GM12878 (cell line): Measurements from ENCODE around the gene ISG15. TPM values are rescaled to one million over a fixed set of nuclear protein-coding genes. Genes with fewer than 3 reads are reported as not detected.

Experiments
- ATAC-seq: fragments of 200-7000 bp; cut with Tn5 transposase; 3 replicates; pipeline ENCODE4 v1.9.1; 2020; ENCODE audit warnings: mild to moderate bottlenecking, moderate library complexity
- BruUV-seq: library from RNA; stranded (reverse); fragments of 400-500 nt; replicated peaks from 2 replicates; lab custom pipeline; 2021; lab: Mats Ljungman, UMichigan
- CTCF ChIA-PET: fragments of 300-600 bp; sonication (Branson Sonifier 250); formaldehyde crosslinking; extraction: SDS; loops from one replicate; lab custom pipeline; 2021; ENCODE audit warnings: inconsistent platforms; lab: Yijun Ruan, JAX
- POLR2A ChIA-PET: fragments of 350-600 bp; formaldehyde crosslinking; extraction: SDS; loops from one replicate; lab custom pipeline; 2021; ENCODE audit warnings: inconsistent platforms; lab: Charles Lee
- RAD21 ChIA-PET: fragments of 300-600 bp; sonication (Branson Sonifier 250); formaldehyde crosslinking; loops from one replicate; lab custom pipeline; 2023; ENCODE audit warnings: antibody characterized with exemption; ENCODE audit not compliant: unreplicated experiment; lab: Charles Lee
- SMC1A ChIA-PET: fragments of 300-600 bp; sonication (Branson Sonifier 250); formaldehyde crosslinking; loops from one replicate; lab custom pipeline; 2023; ENCODE audit not compliant: unreplicated experiment, uncharacterized antibody; lab: Charles Lee
- DNase-seq: peaks from one replicate; pipeline ENCODE4 v3.0.0-alpha.2; 2011; ENCODE audit warnings: low read depth, low spot score
- FAIRE-seq: peaks from 3 replicates; lab custom pipeline; 2011; peaks lifted over from hg19 to GRCh38; lab: Jason Lieb, UNC
- H2AFZ ChIP-seq: 2 replicates; pipeline ENCODE4 v1.6.0; 2011; ENCODE audit warnings: low read depth, low read length, control low read depth; ENCODE audit not compliant: control insufficient read depth
- H3K27ac ChIP-seq: 2 replicates; pipeline ENCODE4 v1.5.1; 2011; ENCODE audit warnings: control low read depth; ENCODE audit not compliant: control insufficient read depth, insufficient read depth
- H3K27me3 ChIP-seq, 2 experiments: replicated peaks in 1 of 2; 2 replicates each; pipeline versions ENCODE4 v1.6.0 to v1.6.1; 2011; ENCODE audit warnings: low read length in 1 of 2; ENCODE audit not compliant: control insufficient read depth in 2 of 2, insufficient read depth in 2 of 2
- H3K36me3 ChIP-seq, 2 experiments: 2 replicates each; pipeline ENCODE4 v1.5.1; 2011; ENCODE audit warnings: low read length in 1 of 2; ENCODE audit not compliant: control insufficient read depth in 2 of 2, insufficient read depth in 2 of 2
- H3K4me1 ChIP-seq: 2 replicates; pipeline ENCODE4 v1.6.1; 2011; ENCODE audit warnings: mild to moderate bottlenecking, low read length, moderate library complexity, mixed read lengths; ENCODE audit not compliant: control insufficient read depth, insufficient read depth
- H3K4me2 ChIP-seq: 2 replicates; pipeline ENCODE4 v1.6.0; 2011; ENCODE audit warnings: control low read depth; ENCODE audit not compliant: control insufficient read depth, insufficient read depth
- H3K4me3 ChIP-seq: fragments of 200-600 bp; sonication (generic); 2 replicates; pipeline ENCODE4 v1.5.1; 2016
- H3K79me2 ChIP-seq: 2 replicates; pipeline ENCODE4 v1.6.0; 2011; ENCODE audit warnings: low read length; ENCODE audit not compliant: control insufficient read depth, insufficient read depth
- H3K9ac ChIP-seq: 2 replicates; pipeline ENCODE4 v1.8.0; 2011; ENCODE audit warnings: low read length, control low read depth, mixed read lengths; ENCODE audit not compliant: control insufficient read depth, insufficient read depth
- H3K9me3 ChIP-seq: replicated peaks from 3 replicates; pipeline ENCODE4 v1.5.1; 2011; ENCODE audit warnings: mild to moderate bottlenecking, low read length; ENCODE audit not compliant: control insufficient read depth, insufficient read depth
- H4K20me1 ChIP-seq: 2 replicates; pipeline ENCODE4 v1.6.0; 2011; ENCODE audit not compliant: control insufficient read depth, insufficient read depth
- ASH2L ChIP-seq: fragments of 300-600, 200-600 bp; sonication (generic); IDR thresholded peaks from 2 replicates; pipeline ENCODE4 v1.6.1; 2017; ENCODE audit warnings: low read depth, mild to moderate bottlenecking, borderline replicate concordance
- CHD2 ChIP-seq: IDR thresholded peaks from 2 replicates; pipeline ENCODE4 v1.6.1; 2011; ENCODE audit warnings: low read depth, low read length, improper control_type of control experiment, borderline replicate concordance
- EZH2 ChIP-seq: IDR thresholded peaks from 2 replicates; pipeline ENCODE4 v1.6.1; 2012; ENCODE audit warnings: low read depth, mild to moderate bottlenecking, control low read depth, inconsistent platforms, low read length, borderline replicate concordance; ENCODE audit not compliant: control insufficient read depth
- JUNB ChIP-seq: IDR thresholded peaks from 2 replicates; pipeline ENCODE4 v1.6.1; 2016; ENCODE audit warnings: antibody characterized with exemption, mild to moderate bottlenecking
- NFYB ChIP-seq: IDR thresholded peaks from 2 replicates; pipeline ENCODE4 v1.6.1; 2011; ENCODE audit warnings: low read depth, mild to moderate bottlenecking, low read length, improper control_type of control experiment, moderate library complexity; ENCODE audit not compliant: insufficient read depth
- POLR2A ChIP-seq: IDR thresholded peaks from 2 replicates; pipeline ENCODE4 v1.6.1; 2011; ENCODE audit warnings: low read depth, mild to moderate bottlenecking, low read length
- RELA ChIP-seq: fragments of 450-650 bp; IDR thresholded peaks from 2 replicates; pipeline ENCODE4 v1.8.0; 2014; ENCODE audit warnings: borderline replicate concordance; ENCODE audit not compliant: partially characterized antibody
- SMC3 ChIP-seq: IDR thresholded peaks from 2 replicates; pipeline ENCODE4 v1.6.1; 2011; ENCODE audit warnings: low read length, improper control_type of control experiment, borderline replicate concordance
- SP1 ChIP-seq: IDR thresholded peaks from one replicate; pipeline ENCODE4 v1.6.1; 2011; ENCODE audit warnings: low read depth, low read length
- YY1 ChIP-seq: IDR thresholded peaks from 2 replicates; pipeline ENCODE4 v1.6.1; 2011; ENCODE audit warnings: low read depth, mild to moderate bottlenecking, low read length
- WGBS: methylation state at CpG from one replicate; pipeline ENCODE4 v1.1.6; 2016; ENCODE audit warnings: low lambda C conversion rate; ENCODE audit not compliant: insufficient replicate concordance, insufficient coverage; ENCODE audit errors: missing lambda C conversion rate; 5-methylcytosine and 5-hydroxymethylcytosine counted together
- in situ Hi-C: fragments of 300-500 bp; cut with MboI; formaldehyde crosslinking; loops from 9 replicates; pipeline ENCODE4 v1.14.3; 2018; ENCODE audit warnings: mixed read lengths
- intact Hi-C: fragments of 100-400 bp; cut with micrococcal nuclease; formaldehyde crosslinking; loops from one replicate; pipeline ENCODE4 v1.14.2; 2022; ENCODE audit not compliant: unreplicated experiment
- polyA plus RNA-seq, 11 experiments: library from polyadenylated mRNA; depleted of rRNA in 4 of 11; unstranded in 6 of 11; stranded (reverse) in 5 of 11; fragments of >200 nt; fragmentation: Nextera tagmentation in 4 of 11; fragmentation: Illumina TruSeq in 1 of 11; extraction: Ambion mirVana in 4 of 11; extraction: Trizol in 1 of 11; gene quantifications; 1 replicate in 1 of 11; 2 replicates in 10 of 11; pipeline versions ENCODE4 v1.2.1 to v1.2.3, GENCODE V29; 2011 to 2016; ENCODE audit warnings: inconsistent platforms in 2 of 11, missing spikeins in 2 of 11, low read depth in 1 of 11
- total RNA-seq, 4 experiments: library from RNA; depleted of rRNA in 3 of 4; stranded (reverse); fragments of >200 nt in 3 of 4; fragmentation: Illumina TruSeq in 1 of 4; extraction: Trizol in 1 of 4; gene quantifications; 2 replicates each; pipeline versions ENCODE4 v1.2.1 to v1.2.3, GENCODE V29; 2013 to 2021
- TF ChIP-seq, protein P1 (sequence below): IDR thresholded peaks from 2 replicates; pipeline ENCODE4 v1.6.1; 2011; ENCODE audit warnings: borderline replicate concordance, low read depth, mild to moderate bottlenecking, moderate library complexity, mixed read lengths, low read length; ENCODE audit not compliant: insufficient read depth; ENCODE audit errors: extremely low read length
- TF ChIP-seq, protein P2 (sequence below): fragments of 450-650 bp; conservative IDR thresholded peaks from 2 replicates; pipeline ENCODE4 v1.6.1; 2017; ENCODE audit warnings: mild to moderate bottlenecking, moderate library complexity
- TF ChIP-seq, protein P3 (sequence below): fragments of 450-650 bp; IDR thresholded peaks from 2 replicates; pipeline ENCODE4 v1.6.1; 2017; ENCODE audit warnings: low read depth, mild to moderate bottlenecking, moderate library complexity

ISG15 gene
- total and polyA plus RNA-seq, 10 of the 15 experiments (the other 5 are each of a cell fraction or from before 2014, with no cell fraction given) = 7.8 to 384 (median 274) TPM

DNA sequence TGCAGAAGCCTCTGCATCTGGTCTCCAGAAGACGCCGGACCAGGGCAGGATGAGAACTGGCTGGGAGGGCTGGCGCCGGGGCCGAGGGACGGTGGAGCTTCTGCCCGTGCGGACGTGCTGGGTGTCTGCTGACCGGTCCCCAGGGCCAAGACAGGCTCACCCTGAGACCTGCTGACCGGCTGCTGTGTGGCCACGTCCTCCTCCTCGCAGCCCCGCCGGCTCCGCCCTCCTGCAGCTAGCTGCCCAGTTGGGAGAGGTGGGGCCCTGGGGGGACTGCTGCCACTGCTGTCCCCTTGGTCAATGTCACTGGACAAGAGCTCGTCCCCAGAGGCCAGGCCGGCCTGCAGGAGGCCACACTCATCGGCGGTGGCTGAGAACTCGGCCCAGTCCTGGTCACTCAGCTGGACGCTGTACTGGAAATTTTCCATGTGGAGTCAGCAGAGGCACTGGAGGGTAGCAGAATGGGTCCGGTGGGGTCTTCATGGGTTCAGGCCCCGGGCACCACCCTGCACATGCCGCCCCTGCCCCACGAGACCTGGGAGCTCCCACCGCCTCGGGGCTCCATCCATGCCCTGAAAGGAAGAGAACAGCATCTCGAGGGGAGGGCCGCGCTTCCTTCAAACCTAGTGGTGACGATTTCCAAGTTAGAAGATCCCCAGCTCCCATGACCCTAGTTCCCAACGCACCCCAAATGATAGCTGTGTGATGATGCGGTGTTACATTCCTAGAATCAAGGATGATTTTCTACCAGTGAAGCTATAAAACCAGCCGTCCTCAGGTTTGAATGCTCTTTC lies 32.5 kb upstream of the ISG15 start (continued):
- TF ChIP-seq, protein P1, sequence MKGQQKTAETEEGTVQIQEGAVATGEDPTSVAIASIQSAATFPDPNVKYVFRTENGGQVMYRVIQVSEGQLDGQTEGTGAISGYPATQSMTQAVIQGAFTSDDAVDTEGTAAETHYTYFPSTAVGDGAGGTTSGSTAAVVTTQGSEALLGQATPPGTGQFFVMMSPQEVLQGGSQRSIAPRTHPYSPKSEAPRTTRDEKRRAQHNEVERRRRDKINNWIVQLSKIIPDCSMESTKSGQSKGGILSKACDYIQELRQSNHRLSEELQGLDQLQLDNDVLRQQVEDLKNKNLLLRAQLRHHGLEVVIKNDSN = no peak
- TF ChIP-seq SP1 (no peak), EZH2 (no peak)

DNA sequence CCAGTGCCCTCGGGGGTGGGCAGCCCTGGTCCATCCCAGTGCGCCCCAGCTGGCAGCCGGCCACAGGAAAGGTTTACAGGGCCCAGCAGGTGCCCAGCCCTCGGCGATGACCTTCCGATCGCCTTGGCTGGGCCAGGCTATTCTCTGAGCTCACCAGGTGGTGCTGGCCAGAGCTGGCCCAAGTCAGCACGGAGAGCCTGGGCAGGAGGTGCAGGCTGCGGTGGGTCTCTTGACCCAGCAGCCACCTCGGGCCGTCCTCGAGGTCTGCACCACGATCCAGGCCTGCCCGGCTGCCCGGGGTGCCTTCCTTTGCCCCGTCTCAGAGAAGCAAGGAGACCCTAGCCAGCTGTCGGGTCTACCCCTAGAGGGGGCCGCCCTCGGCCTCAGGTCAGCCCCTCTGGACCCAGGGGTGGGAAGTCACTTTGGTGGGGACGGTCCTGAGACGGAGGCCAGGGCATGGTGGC lies 31.8 kb upstream of the ISG15 start:
- H3K27me3 ChIP-seq = no peaks in the 10 kb centered on the region
- RAD21 ChIA-PET = interaction anchor here (1.1 to 2.2 kb wide), 4 partner anchors 8 to 82 kb away, joined by 3 to 7 read pairs (median 5); partner anchors contain the start of gene ISG15
- in situ Hi-C loops (loop anchor here (5.0 kb wide), 1 partner anchor 81 kb away; no protein-coding TSS in a partner anchor), intact Hi-C loops (no loop called here)
- WGBS = 47% methylated on average over 20 of the region's 21 CpGs
- FAIRE-seq (no peak), ATAC-seq (no peak), DNase-seq (no peak)
- no peak overlapping the region for H3K27ac ChIP-seq
- no peaks in the 10 kb centered on the region; the same call in 2 of the 3 replicates for H3K9me3 ChIP-seq
- H3K36me3 ChIP-seq = no peaks in the 10 kb centered on the region
- H4K20me1 ChIP-seq = no peaks in the 10 kb centered on the region
- TF ChIP-seq JUNB (no peak), CHD2 (no peak), ASH2L (no peak), SMC3 (no peak), NFYB (no peak), YY1 (no peak), POLR2A (no peak), RELA (no peak)
- TF ChIP-seq, protein P2, sequence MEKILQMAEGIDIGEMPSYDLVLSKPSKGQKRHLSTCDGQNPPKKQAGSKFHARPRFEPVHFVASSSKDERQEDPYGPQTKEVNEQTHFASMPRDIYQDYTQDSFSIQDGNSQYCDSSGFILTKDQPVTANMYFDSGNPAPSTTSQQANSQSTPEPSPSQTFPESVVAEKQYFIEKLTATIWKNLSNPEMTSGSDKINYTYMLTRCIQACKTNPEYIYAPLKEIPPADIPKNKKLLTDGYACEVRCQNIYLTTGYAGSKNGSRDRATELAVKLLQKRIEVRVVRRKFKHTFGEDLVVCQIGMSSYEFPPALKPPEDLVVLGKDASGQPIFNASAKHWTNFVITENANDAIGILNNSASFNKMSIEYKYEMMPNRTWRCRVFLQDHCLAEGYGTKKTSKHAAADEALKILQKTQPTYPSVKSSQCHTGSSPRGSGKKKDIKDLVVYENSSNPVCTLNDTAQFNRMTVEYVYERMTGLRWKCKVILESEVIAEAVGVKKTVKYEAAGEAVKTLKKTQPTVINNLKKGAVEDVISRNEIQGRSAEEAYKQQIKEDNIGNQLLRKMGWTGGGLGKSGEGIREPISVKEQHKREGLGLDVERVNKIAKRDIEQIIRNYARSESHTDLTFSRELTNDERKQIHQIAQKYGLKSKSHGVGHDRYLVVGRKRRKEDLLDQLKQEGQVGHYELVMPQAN = no peak
- TF ChIP-seq, protein P3, sequence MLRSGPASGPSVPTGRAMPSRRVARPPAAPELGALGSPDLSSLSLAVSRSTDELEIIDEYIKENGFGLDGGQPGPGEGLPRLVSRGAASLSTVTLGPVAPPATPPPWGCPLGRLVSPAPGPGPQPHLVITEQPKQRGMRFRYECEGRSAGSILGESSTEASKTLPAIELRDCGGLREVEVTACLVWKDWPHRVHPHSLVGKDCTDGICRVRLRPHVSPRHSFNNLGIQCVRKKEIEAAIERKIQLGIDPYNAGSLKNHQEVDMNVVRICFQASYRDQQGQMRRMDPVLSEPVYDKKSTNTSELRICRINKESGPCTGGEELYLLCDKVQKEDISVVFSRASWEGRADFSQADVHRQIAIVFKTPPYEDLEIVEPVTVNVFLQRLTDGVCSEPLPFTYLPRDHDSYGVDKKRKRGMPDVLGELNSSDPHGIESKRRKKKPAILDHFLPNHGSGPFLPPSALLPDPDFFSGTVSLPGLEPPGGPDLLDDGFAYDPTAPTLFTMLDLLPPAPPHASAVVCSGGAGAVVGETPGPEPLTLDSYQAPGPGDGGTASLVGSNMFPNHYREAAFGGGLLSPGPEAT = no peak
- SMC1A ChIA-PET = interaction anchor here (0.7 to 2.2 kb wide), 4 partner anchors 11 to 228 kb away, joined by 3 to 5 read pairs (median 3); no protein-coding TSS in a partner anchor
- POLR2A ChIA-PET = interaction anchor here (0.8 kb wide), 2 partner anchors 15 to 32 kb away, joined by 3 read pairs; partner anchors contain the start of genes ISG15 and PLEKHN1
- H3K79me2 ChIP-seq = no peaks in the 10 kb centered on the region
- CTCF ChIA-PET = interaction anchor here (1.6 to 8.0 kb wide), 5 partner anchors 11 to 82 kb away, joined by 4 to 56 read pairs (median 12); no protein-coding TSS in a partner anchor
- no peak overlapping the region for H3K9ac ChIP-seq
- no peak overlapping the region for H2AFZ ChIP-seq
- no peaks in the 10 kb centered on the region for H3K4me1 ChIP-seq
- no peak overlapping the region for H3K4me2 ChIP-seq
- no TSS peak for BruUV-seq
- no peak overlapping the region for H3K4me3 ChIP-seq
